K562 (cell line): Measurements from ENCODE around the gene ZKSCAN8. TPM values are rescaled to one million over a fixed set of nuclear protein-coding genes. Genes with fewer than 3 reads are reported as not detected.

Experiments
- ATAC-seq: fragments of 200-7000 bp; cut with Tn5 transposase; 3 replicates; pipeline ENCODE4 v1.9.1; 2020; ENCODE audit warnings: moderate library complexity
- BruUV-seq: library from RNA; stranded (reverse); fragments of 400-500 nt; replicated peaks from 2 replicates; lab custom pipeline; 2021; lab: Mats Ljungman, UMichigan
- CTCF ChIA-PET: fragments of 300-600 bp; formaldehyde crosslinking; extraction: SDS; loops from one replicate; lab custom pipeline; 2021; ENCODE audit warnings: low intra/inter-chr PET ratio; lab: Yijun Ruan, JAX
- POLR2A ChIA-PET: fragments of 300-600, 350-650 bp; sonication (Branson Sonifier 250); formaldehyde crosslinking; extraction: SDS; loops from one replicate; lab custom pipeline; 2021; ENCODE audit warnings: antibody characterized with exemption, inconsistent platforms; lab: Yijun Ruan, JAX
- DNase-seq, 4 experiments: peaks; one replicate each; pipeline versions ENCODE4 v3.0.0 to v3.0.0-alpha.2; 2011 to 2018; ENCODE audit warnings: low spot score in 3 of 4, mixed read lengths in 3 of 4; ENCODE audit errors: extremely low read depth in 1 of 4
- FAIRE-seq: peaks from 2 replicates; lab custom pipeline; 2011; peaks lifted over from hg19 to GRCh38; lab: Jason Lieb, UNC
- H2AFZ ChIP-seq: 2 replicates; pipeline ENCODE4 v1.6.0; 2011; ENCODE audit warnings: low read depth, low read length, control low read depth, inconsistent platforms
- H3K27ac ChIP-seq: fragments of 200-600 bp; 3 replicates; pipeline ENCODE4 v1.8.0; 2011; ENCODE audit warnings: low read depth, mild to moderate bottlenecking, control low read depth, inconsistent platforms, low read length, moderate library complexity, mixed read lengths; ENCODE audit errors: extremely low read depth
- H3K27me3 ChIP-seq, 2 experiments: fragments of 300-600 bp in 1 of 2; 2 replicates in 1 of 2; 3 replicates in 1 of 2; pipeline versions ENCODE4 v1.6.0 to v1.8.0; 2011; ENCODE audit warnings: inconsistent platforms in 2 of 2, low read length in 2 of 2, mild to moderate bottlenecking in 1 of 2, mixed read lengths in 1 of 2, moderate library complexity in 1 of 2; ENCODE audit not compliant: control insufficient read depth in 2 of 2, insufficient read depth in 2 of 2
- H3K36me3 ChIP-seq: fragments of 300-600 bp; 3 replicates; pipeline ENCODE4 v1.8.0; 2011; ENCODE audit warnings: mild to moderate bottlenecking, low read length, inconsistent platforms; ENCODE audit not compliant: control insufficient read depth, insufficient read depth
- H3K4me1 ChIP-seq, 2 experiments: fragments of 200-600 bp in 1 of 2; replicated peaks in 1 of 2; 2 replicates in 1 of 2; 3 replicates in 1 of 2; pipeline versions ENCODE4 v1.5.1 to v1.8.0; 2011; ENCODE audit warnings: inconsistent platforms in 2 of 2, low read length in 2 of 2, mild to moderate bottlenecking in 1 of 2, mixed read lengths in 1 of 2, moderate library complexity in 1 of 2; ENCODE audit not compliant: control insufficient read depth in 2 of 2, insufficient read depth in 2 of 2
- H3K4me2 ChIP-seq: 2 replicates; pipeline ENCODE4 v1.6.1; 2011; ENCODE audit warnings: low read length, control low read depth, inconsistent platforms, mixed read lengths; ENCODE audit not compliant: insufficient read depth
- H3K4me3 ChIP-seq: fragments of 200-600 bp; sonication (generic), shearing (Covaris generic); 2 replicates; pipeline ENCODE4 v1.5.1; 2016; ENCODE audit warnings: control low read depth, inconsistent platforms
- H3K79me2 ChIP-seq: fragments of 200-600 bp; 3 replicates; pipeline ENCODE4 v1.8.0; 2011; ENCODE audit warnings: low read length, inconsistent platforms; ENCODE audit not compliant: control insufficient read depth, insufficient read depth
- H3K9ac ChIP-seq, 2 experiments: 2 replicates each; pipeline versions ENCODE4 v1.6.0 to v1.6.1; 2011; ENCODE audit warnings: low read depth in 2 of 2, low read length in 2 of 2, control low read depth in 1 of 2, inconsistent platforms in 1 of 2, mild to moderate bottlenecking in 1 of 2, mixed read lengths in 1 of 2; ENCODE audit not compliant: insufficient read depth in 1 of 2
- H3K9me1 ChIP-seq: one replicate; pipeline ENCODE4 v1.6.0; 2011; ENCODE audit warnings: inconsistent platforms, mild to moderate bottlenecking, low read length, moderate library complexity; ENCODE audit not compliant: control insufficient read depth, insufficient read depth
- H3K9me3 ChIP-seq: replicated peaks from 2 replicates; pipeline ENCODE4 v1.5.1; 2011; ENCODE audit warnings: low read depth, low read length, inconsistent platforms; ENCODE audit not compliant: control insufficient read depth, insufficient read depth
- H4K20me1 ChIP-seq: replicated peaks from 2 replicates; pipeline ENCODE4 v1.6.1; 2011; ENCODE audit warnings: low read length, inconsistent platforms, mixed read lengths; ENCODE audit not compliant: control insufficient read depth, insufficient read depth
- BMI1 ChIP-seq: fragments of 150-350 bp; IDR thresholded peaks from 2 replicates; pipeline ENCODE4 v1.6.1; 2014; ENCODE audit warnings: low read length
- FOXK2 ChIP-seq, 2 experiments: fragments of 450-650 bp; IDR thresholded peaks in 1 of 2; conservative IDR thresholded peaks in 1 of 2; 2 replicates each; pipeline ENCODE4 v1.6.1; 2016; ENCODE audit warnings: low read depth in 2 of 2, mild to moderate bottlenecking in 1 of 2
- GTF2E2 ChIP-seq: fragments of 200-800 bp; sonication (Bioruptor generic); IDR thresholded peaks from 2 replicates; pipeline ENCODE4 v1.6.1; 2016; ENCODE audit warnings: missing genetic modification characterization, missing compliant biosample characterization
- GTF2F1 ChIP-seq: IDR thresholded peaks from 2 replicates; pipeline ENCODE4 v1.6.1; 2011; ENCODE audit warnings: low read depth, low read length, improper control_type of control experiment
- LCOR ChIP-seq: sonication (generic); formaldehyde crosslinking; IDR thresholded peaks from 2 replicates; pipeline ENCODE4 v1.8.0; 2022; ENCODE audit warnings: mild to moderate bottlenecking, missing genetic modification reagents
- LEF1 ChIP-seq: fragments of 450-650 bp; IDR thresholded peaks from 2 replicates; pipeline ENCODE4 v1.6.1; 2016; ENCODE audit warnings: mild to moderate bottlenecking
- POU5F1 ChIP-seq: fragments of 150-350 bp; IDR thresholded peaks from 2 replicates; pipeline ENCODE4 v1.6.1; 2014; ENCODE audit warnings: borderline replicate concordance, low read length, low read depth, mild to moderate bottlenecking; ENCODE audit not compliant: partially characterized antibody
- RFX5 ChIP-seq: IDR thresholded peaks from 2 replicates; pipeline ENCODE4 v1.6.1; 2011; ENCODE audit warnings: low read depth, mild to moderate bottlenecking, improper control_type of control experiment, low read length
- SMARCA5 ChIP-seq: fragments of 450-650 bp; IDR thresholded peaks from 2 replicates; pipeline ENCODE4 v1.6.1; 2016
- USF2 ChIP-seq: sonication (generic); formaldehyde crosslinking; IDR thresholded peaks from 2 replicates; pipeline ENCODE4 v1.5.0; 2020; ENCODE audit warnings: missing genetic modification reagents
- ZFPM2 ChIP-seq: fragments of 250-450 bp; sonication (Bioruptor Pico); IDR thresholded peaks from 2 replicates; pipeline ENCODE4 v1.5.1; 2022; ENCODE audit warnings: mild to moderate bottlenecking
- ZNF444 ChIP-seq: fragments of 250-450 bp; sonication (Bioruptor Pico); IDR thresholded peaks from 2 replicates; pipeline ENCODE4 v1.4.0; 2020; ENCODE audit warnings: mild to moderate bottlenecking, moderate library complexity
- WGBS: fragments of 100-300 bp; shearing (Covaris generic); methylation state at CpG from one replicate; pipeline ENCODE4 v1.1.6; 2016; ENCODE audit warnings: low coverage, mixed read lengths; ENCODE audit not compliant: insufficient coverage; ENCODE audit errors: missing lambda C conversion rate; 5-methylcytosine and 5-hydroxymethylcytosine counted together
- in situ Hi-C: fragments of 300-500 bp; cut with MboI; formaldehyde crosslinking; loops from 4 replicates; pipeline ENCODE4 v1.15.0; 2018; ENCODE audit warnings: inconsistent platforms, mixed read lengths
- intact Hi-C: fragments of 100-400 bp; cut with micrococcal nuclease; formaldehyde crosslinking; loops from 2 replicates; pipeline ENCODE4 v1.14.2; 2022
- polyA plus RNA-seq, 8 experiments: library from polyadenylated mRNA; depleted of rRNA in 4 of 8; stranded (reverse) in 5 of 8; unstranded in 3 of 8; fragments of >200 nt; fragmentation: Nextera tagmentation in 2 of 8; fragmentation: Illumina TruSeq in 1 of 8; extraction: Ambion mirVana in 2 of 8; extraction: Trizol in 1 of 8; gene quantifications; 2 replicates each; pipeline versions ENCODE4 v1.2.1 to v1.2.3, GENCODE V29; 2011 to 2014; ENCODE audit warnings: inconsistent platforms in 1 of 8, missing spikeins in 1 of 8
- total RNA-seq, 7 experiments: library from RNA; depleted of rRNA in 6 of 7; stranded (reverse); fragments of >200 nt in 6 of 7; fragmentation: Illumina TruSeq in 2 of 7; extraction: Trizol in 2 of 7; gene quantifications; 2 replicates each; pipeline versions ENCODE4 v1.2.1 to v1.2.3, GENCODE V29; 2011 to 2021; ENCODE audit warnings: low replicate concordance in 1 of 7

Gene ZKSCAN8
- total and polyA plus RNA-seq, 9 of the 15 experiments (the other 6 are each of a cell fraction or from before 2014, with no cell fraction given), result 3.3 to 37.7 (median 21.7) TPM

DNA sequence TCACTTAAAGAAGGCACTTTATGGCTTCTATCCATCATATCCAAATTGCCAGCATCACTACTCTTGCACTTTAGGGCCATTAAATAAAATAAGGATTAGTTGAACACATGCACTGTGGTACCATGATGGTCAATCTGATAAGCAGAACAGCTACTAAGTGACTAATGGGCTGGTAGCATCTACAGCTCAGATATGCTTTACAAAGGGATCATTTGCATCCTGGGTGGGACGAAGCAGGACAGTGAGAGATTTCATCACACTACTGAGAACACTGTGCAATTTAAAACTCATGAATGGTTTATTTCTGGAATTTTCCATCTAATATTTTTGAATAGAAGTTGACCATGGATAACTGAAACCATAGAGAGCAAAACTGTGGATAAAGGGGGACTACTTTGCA lies 58.3 kb downstream of the ZKSCAN8 start:
- Histone ChIP-seq H3K9ac (no peak overlapping the region), H4K20me1 (no peaks in the 10 kb centered on the region), H3K27me3 (no peaks in the 10 kb centered on the region), H3K9me1 (no peaks in the 10 kb centered on the region), H3K79me2 (no peaks in the 10 kb centered on the region), H3K9me3 (0 out of 2 replicates have a peak, but pooled peaks cover 3% of the 10 kb centered on the region), H3K36me3 (no peaks in the 10 kb centered on the region), H3K4me2 (no peak overlapping the region), H3K4me3 (no peak overlapping the region), H2AFZ (no peak overlapping the region), H3K4me1 (no peaks in the 10 kb centered on the region), H3K27ac (no peak overlapping the region)
- ATAC-seq (no peak), FAIRE-seq (no peak), DNase-seq (no peak)
- WGBS, result 28% methylated on average over 1 of the region's 1 CpG
- intact Hi-C loops, result no loop called here
- TF ChIP-seq POU5F1 (no peak), GTF2F1 (no peak), RFX5 (no peak), ZFPM2 (no peak), GTF2E2 (tag) (no peak), USF2 (CRISPR knock-in tag) (no peak), SMARCA5 (no peak), LEF1 (no peak), BMI1 (no peak), FOXK2 (conservative IDR thresholded peaks at IDR 0.05 in 1 of 2, IDR thresholded peaks at IDR 0.05 in 1 of 2; ENCODE audit: low read depth in 2 of 2) (no peak), LCOR (CRISPR knock-in tag) (no peak), ZNF444 (CRISPR knock-in tag) (no peak)
- POLR2A ChIA-PET, result no interaction called here
- in situ Hi-C loops, result no loop called here
- BruUV-seq, result no TSS peak
- CTCF ChIA-PET, result no interaction called here
